Muscle of back (tissue), 11 donors: ENCODE measurements around the gene NLGN1. TPM values are rescaled to one million over a fixed set of nuclear protein-coding genes. Genes with fewer than 3 reads are reported as not detected.
A peak's percentile ranks its signal among the peaks of the same experiment; 100 is the strongest.
"Not testable (repeated sequence)": the region's sequence is repeated elsewhere in the genome, so short reads cannot be mapped to it uniquely, and the experiment has no call there.

Source experiments
- DNase-seq, 3 donors: peaks; one replicate each; pipeline versions ENCODE4 v3.0.0 to v3.0.0-alpha.2; 2013
- polyA plus RNA-seq, 10 donors: library from polyadenylated mRNA; unstranded; fragments of 120-200 nt; gene quantifications; one replicate each; pipeline ENCODE4 v1.2.1, GENCODE V29; 2013; ENCODE audit not compliant: insufficient read length in 10 of 10

Gene NLGN1
- polyA plus RNA-seq, 10 donors, result 1.5 to 2.7 (median 2.0) TPM

DNA sequence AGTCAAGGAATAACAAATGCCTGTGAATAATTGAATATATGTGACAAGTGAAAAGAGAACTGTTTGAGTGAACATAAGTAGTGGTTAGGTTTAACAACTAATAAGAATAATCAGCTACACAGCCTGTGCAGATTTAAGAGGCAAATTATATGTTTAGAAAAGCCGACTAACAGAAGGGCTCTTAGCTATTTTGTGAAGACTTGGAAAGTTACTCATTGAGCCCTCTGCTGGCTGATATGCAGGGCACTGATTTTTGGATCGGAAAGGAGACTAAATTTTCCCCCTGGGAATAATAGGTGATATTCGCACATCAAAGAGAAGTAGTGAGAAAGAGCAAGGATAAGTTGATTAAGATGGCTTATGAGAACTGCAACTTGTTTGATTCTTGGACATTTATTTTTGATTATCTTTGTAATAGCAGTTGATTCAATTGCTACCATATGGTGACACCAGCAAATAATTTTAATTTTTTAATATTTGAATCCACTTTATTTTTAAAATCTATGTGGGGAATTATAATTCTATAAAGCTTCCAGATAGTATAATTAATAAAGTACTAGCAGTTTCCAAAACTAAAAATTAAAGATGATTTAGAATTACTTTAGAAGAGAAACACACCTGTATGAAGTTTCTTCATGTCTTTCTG is 156.2 kb downstream of the NLGN1 start:
- DNase-seq, result peak; percentile 13 to 39 (median 22)

DNA sequence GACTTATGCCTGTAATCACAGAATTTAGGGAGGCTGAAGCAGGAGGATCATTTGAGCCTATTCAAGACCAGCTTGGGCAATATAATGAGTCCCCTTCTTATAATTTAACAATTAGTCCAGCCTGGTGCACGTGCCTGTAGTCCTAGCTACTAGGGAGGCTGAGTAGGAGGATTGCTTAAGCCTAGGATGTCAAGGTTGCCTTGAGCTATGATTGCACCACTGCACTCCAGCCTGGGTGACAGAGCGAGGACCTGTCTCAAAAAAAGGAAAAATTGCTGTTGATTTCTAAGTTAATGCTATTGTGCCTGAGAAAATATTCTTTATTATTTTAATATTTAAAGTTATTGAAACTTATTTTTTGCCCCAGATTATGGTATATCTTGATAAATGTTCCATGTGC is 159.0 kb downstream of the NLGN1 start:
- DNase-seq, result no peak

DNA sequence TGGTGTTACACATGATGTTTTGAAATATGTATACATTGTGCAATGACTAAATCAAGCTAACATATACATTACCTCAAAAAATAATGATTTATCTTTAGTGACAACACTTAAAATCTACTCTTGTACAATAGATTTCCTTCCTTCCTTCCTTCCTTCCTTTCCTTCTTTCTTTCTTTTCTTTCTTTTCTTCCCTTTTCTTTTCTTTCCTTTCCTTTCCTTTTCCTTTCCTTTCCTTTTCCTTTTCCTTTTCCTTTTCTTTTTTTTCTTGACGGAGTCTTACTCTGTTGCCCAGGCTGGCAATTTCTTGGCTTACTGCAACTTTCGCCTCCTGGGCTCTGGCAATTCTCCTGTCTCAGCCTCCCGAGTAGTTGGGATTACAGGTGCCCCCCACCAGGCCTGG is 170.5 kb downstream of the NLGN1 start:
- DNase-seq, result no peak

DNA sequence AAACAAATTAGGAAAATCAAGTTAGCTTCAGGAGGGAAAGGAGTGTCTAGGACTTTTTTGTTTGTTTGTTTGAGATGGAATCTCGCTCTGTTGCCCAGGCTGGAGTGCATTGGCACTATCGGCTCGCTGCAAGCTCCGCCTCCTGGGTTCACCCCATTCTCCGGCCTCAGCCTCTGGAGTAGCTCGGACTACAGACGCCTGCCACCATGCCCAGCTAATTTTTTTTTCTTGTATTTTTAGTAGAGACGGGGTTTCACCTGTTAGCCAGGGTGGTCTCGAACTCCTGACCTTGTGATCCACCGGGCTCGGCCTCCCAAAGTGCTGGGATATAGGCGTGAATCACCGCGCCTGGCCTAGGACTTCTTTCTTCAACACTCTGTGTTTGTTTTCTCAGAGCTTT is 171.1 kb downstream of the NLGN1 start:
- no peak for DNase-seq

DNA sequence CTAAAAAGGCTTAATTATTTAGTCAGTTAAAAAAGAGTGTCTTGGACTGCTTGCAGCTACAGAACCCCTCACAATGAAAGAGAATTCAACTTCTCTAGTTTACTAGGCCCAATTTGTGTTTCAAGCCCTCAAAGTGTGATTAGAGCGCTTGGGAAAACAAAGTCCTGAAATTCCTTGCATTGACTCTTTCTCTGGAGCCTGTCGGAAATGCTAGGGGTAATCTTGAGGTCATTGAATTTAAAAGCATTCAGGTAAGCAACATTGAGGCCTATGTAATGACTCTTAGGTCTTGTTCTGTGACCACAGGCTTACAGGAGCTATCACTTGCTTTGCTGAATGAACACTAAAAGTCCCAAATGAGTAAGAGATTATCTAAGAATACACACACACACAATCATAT is 186.0 kb downstream of the NLGN1 start:
- DNase-seq, result no peak

DNA sequence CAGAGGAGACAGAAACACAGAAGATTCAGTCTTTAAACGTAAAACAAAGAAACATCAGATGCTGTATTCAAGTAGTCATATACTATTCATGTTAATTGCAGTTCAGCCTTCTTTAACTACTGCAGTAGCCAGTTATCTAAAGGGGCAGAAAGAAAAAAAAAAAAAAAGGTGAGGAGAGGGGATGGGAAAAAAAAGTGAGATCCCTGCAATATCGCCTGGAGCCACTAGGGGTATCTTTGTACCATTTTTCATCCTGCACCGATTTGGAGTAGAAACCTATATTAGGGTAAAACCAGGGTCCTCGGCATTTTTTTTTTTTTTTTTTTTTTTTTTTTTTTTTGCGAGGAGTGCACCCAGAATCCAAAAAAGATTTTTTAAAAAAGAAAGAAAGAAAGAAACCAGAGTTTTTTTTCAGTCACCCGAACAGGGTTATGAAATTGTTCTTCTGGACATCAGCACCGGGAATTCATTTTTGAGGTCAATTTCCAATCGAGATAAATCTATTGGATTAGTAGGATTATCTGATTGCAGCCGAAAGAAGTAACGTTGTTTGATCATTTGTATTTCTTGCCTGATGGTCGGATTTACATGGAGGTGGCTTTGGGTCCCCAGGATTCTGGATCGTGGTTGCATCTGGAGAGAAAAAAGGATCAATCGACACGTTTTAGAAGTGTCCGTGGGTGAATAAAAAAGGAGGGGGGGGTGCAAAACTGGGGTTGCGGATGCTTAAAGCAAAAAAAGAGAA is 186.7 kb downstream of the NLGN1 start:
- peak; percentile 62 to 79 (median 72) for DNase-seq

DNA sequence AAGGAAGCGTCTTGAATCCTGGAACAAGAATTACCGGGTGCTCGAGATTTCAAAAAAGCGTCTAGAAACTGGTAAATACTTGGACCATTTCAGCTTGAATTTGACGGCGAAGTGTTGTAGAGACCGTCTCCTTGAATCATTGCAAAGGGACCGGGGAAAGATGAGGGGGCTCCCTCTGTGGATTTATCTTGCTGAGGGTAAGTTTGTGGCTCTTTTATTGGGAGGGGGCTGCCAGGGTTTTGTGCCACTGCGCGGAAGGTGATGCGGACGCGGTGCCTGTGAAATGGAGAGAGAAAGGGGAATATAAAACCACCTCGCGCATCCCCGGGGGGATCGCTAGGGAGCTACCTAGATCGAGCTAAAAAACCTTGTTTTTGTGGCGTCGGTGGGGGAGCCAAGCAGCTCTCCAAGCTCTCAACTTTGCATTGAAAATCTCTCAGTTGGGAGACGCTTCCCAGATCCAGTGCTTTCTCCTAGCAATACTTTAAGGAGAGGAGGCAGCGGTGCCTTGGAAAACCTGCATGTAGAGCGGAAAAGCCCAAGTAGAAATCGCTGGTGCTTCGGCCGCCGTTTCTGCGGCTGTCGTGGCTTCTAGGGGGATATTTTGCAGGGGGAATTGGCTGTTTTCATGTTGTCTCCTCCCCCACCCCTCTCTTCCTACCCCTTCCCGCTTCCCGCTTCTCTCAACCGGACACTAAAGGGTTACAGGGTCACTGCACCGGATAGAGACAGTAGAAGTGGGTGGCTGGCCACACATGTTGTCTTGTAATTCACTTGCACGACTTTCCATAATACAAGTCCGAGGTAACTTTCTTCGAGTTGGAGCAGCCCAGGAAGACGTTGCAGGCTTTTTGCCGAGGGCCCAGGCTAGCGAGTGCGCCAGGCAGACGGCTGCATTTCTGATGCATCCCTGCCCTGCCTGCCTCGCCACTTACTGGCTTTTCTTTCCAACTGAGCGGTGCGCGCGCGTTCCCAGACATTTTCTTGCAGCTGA is 187.6 kb downstream of the NLGN1 start:
- peak; percentile 38 to 90 (median 66) for DNase-seq

DNA sequence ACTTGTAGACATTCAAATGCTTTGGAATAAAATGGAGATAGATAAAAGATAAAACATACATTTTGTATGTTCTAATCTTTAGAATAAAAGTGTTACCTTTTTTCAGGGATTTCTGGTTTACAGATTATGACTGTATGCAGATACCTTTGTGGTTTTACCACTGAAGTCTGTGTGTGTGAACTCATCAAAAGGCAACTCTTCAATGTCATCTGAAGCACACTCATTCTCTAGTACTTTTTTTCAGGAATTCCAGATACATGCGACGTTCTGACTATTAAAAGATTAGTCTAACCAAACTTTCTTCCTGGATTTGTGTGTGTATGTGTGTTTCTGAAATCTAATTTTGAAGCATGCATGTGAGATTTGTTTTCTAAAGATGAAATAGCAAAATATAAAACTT is 188.6 kb downstream of the NLGN1 start:
- DNase-seq, result peak in 1 of 3 donors; percentile 10

DNA sequence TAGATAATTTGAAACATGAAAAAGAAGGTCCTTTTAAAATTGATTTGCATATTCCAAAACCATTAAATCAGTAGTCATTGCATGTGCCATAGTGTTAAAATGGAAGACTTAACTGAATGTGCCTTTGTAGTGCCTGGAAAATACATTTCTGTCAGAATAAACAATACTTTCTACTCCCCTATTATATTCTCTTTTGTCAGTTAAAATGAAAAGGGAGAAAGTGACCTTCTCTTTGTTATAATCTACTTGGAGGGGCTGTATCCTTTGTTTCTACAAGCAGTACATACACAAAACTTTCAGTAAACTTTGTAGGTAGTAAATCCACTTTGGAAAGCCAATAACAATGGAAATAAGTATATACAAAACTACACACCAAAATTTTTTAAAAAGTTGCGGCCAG is 189.5 kb downstream of the NLGN1 start:
- no peak for DNase-seq

DNA sequence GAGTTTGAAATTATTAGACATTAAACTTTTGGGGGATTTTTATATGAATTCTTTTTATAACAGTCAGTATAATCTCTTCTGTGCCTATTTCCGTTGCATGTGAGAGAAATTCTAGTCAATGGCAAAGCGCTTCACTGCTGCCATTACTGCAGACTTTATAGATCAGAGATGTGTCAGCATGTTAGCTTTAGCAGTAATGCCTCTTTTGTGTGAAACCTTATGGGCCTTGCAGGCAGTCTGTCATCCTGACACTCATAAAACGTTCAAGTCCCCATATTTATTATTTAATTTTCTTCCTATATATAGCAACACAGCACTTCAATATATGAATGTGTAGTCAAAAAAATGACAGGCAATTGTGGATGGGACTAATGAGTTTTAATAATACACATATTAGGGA is 191.0 kb downstream of the NLGN1 start:
- DNase-seq, result no peak

DNA sequence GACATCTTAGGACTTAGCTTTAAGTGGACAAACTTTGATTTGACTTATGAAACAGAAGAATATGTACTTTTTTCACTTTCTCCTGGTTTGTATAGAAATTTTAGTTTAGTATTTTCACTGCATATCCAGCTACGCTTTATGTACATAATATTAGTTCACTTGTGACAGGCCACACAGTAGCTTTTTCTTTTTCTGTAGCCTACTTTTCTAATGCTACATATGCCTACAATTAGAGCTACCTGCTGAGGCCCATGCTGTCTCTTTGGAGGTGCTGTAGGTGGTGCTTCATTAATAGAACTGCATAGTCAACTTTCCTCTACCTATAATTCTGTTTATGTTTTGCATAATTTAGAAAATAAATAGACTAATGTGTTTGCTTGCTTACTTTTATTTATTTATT is 191.6 kb downstream of the NLGN1 start:
- no peak for DNase-seq

DNA sequence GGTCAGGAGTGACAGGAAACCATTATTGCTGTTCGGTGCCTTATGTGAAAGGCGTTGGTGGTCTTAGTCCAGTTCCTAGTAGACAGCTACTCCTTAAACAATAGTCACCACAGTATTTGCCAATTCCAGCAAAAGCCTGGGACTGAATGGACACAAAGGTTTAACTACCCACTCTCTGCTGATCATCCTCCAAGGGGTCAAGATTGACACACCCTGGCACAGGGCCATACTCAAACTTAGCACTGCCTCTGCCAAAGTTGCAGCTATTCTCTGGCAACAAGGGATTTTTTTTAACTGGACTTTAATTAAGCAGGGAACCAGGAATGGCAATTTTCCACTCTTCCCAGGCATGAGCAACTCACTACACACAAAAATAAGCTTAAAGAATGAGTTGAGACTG is 193.9 kb downstream of the NLGN1 start:
- DNase-seq, result no peak

DNA sequence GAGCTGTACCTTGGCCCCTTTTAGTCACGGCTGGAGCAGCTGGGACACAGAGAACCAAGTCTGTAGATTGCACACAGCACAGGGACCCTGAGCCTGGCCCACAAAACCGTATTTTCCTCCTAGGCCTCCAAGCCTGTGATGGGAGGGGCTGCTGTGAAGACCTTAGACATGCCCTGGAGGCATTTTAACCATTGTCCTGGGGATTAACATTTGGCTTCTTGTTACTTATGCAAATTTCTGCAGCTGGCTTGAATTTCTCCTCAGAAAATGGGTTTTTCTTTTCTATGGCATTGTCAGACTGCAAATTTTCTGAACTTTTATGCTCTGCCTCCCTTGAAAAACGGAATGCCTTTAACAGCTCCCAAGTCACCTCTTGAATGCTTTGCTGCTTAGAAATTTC is 197.3 kb downstream of the NLGN1 start:
- not testable (repeated sequence) for DNase-seq

DNA sequence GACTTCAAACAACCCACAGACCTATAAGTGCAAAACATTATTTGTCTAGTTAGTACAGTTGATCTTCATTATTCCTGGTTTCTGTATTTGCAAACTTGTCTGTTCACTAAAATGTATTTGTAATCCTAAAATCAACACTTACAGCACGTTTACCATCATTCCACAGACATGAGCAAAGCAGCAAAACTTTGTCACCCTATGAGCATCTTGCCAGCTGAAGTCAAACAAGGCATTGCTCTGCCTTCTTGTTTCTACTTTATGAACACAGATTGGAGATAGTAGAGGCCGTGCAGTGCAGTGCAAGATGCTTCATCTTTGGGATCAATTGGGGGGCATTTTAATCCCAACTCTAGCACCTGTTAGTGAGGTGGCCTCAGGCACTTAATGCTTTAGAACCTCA is 202.1 kb downstream of the NLGN1 start:
- no peak for DNase-seq

DNA sequence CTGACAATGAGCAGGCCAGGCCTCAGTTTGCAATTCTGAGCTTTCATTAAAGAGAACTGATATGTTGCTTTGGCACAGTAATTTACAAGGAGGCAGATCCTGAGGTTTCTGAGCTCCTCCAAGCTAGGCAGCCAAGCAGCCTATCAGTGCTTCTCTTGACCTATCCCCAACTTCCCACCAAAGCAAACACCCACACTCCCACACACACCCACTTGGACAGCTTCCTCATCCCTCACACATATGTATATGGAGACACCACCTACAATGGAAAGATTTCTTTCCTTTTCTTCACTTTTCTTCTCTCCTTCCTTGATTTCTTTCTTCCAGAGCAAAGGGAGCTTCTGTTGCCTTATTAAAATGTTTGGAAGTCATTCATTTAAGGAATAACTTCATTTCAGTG is 217.0 kb downstream of the NLGN1 start:
- no peak for DNase-seq

DNA sequence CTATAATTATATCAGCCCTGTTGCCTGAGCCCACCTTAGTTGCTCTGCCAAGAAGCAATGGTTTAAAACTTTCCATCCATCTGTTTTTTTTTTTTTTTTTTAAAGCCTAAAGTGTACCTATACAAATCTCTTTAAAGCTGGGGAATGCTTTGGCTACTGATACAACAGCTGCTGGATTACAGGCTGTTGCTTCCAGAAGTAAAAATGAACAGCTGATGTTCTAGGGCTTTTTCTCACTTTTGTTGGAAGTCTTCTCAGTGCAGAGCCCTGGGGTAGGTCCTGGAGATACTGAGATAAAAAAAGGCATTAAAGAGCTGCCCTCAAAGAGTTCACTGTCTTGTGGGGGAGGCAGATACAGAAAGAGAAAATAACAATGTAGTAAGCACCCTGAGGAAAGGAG is 218.1 kb downstream of the NLGN1 start:
- DNase-seq, result peak in 1 of 3 donors; percentile 23

DNA sequence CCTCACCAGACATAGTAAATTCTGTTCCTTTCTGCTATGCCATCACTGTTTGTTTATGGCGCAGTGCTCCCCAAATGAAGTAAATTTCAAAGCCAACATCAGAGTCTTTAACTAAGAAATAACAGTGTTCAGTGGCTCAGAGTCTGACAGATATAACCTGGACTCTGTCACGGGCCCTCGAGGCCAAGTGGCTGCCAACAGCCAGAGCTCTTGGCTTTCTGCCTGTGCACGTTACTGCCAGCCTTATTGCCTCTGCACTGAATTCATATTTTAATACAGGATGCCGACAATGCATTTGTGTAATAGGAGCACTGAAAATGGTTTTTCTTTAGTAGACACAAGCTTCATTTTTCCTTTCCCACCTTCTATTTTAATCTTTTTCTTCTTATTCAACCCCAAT is 219.9 kb downstream of the NLGN1 start:
- peak in 2 of 3 donors; percentile 24 to 25 for DNase-seq

DNA sequence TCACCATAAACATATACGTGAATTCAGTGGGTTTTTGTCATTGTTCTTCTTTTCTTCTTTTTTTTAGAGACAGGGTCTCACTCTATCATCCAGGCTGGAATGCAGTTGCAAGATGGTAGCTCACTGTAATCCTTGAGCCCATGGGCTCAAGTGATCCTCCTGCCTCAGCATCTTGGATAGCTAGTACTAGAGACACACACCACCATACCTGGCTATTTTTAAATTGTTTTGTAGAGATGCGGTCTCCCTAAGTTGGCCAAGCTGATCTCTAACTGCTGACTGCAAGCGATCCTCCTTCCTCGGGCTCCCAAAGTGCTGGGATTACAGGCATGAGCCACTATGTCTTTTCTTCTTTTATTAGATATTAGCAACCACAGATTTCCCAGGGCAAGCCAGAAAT is 220.6 kb downstream of the NLGN1 start:
- DNase-seq, result no peak

DNA sequence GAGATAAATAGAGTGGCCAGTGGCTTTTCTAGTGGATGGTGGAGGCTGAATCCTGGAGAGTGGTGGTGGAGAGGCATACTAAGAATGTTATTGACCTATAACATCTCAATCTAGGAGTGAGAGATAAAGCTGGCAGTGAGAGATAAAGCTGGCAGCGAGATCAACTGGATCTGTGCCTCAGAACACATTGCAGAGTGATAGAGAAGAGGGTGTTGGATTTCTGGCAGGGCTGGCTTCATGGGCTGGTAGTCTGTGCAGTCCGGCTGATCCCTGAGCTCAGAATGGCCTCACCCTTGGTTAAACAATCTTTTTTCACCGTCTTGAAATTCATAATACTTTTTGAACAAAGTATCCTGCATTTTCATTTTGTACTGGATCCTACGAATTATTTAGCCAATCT is 221.2 kb downstream of the NLGN1 start:
- DNase-seq, result no peak

DNA sequence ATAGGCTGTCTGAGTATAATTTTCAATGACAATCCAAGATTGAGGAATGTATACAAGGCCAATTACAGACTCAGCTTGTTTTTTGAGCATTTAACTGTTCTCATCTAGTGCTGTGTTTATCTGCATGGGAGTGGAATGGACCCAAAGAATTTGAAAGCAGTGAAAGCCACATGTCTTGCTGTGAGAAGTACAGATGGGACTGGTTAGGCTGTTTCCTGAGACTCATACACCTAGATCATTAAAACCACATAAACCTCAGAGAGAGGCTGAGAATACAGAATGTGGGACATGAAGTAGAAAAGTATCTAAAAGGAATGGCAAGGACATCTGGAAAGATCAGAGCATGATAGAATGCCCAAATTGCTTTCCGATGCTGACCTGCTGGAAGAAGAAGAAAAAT is 224.6 kb downstream of the NLGN1 start:
- DNase-seq, result no peak

DNA sequence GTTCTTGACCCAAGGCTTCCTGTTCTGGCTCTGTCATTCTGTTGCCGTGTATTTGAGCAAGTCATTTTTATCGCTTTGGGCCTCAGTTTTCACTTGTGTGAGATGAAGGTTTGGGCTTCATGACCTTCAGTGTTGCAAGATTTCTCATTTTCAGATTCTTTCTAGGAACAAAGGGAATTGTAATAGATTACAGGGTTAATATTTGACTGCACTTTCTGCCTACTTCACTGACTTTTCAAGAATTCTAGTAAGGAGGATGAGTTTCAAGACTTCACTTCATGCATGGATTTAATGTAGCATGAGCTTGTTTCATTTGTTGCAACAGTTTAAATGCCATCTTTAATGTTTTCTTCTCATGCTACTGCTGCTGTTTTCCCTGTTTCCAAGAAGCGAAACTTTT is 226.5 kb downstream of the NLGN1 start:
- DNase-seq, result no peak

DNA sequence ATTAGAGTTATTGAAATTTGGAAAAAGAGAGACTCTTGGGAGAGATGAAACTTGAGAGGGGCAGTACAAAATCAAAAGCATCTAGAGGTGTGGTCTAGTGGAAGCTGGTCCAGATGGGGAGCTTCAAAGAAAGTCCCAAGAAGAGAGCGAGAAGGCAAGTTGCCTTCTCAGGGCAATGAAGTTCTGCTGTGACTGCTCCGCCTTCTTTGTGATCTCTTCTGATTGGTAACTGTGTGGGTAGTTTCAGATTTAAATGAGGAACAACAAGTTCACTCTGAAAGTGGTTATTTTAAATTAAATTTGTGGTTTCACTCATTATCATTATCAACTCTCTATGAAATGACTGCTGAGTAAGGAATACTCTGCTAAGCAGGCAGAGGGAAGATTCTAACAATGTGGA is 233.3 kb downstream of the NLGN1 start:
- DNase-seq, result no peak

DNA sequence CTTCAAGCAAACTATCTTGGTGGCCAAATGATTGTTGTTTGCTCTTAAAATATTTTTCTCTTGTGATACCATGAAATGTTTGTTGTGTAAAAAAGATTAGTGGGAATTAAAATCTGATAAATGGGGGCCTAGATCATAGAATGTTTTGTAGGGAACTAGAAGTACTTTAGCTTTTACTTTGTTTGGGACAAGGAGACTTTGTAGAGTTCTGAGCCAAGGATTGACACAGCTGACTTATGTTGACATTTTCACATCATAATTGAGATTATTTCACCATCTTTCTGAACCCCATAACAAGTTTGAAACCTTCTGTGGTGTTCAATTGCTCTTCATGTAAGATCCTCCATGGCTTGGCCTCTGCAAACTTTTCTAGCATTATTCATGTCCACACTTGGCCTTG is 235.4 kb downstream of the NLGN1 start:
- DNase-seq, result no peak
